Gastrocnemius medialis (tissue), 4 donors: ENCODE data around the gene VCPKMT. TPM values are rescaled to one million over a fixed set of nuclear protein-coding genes. Genes with fewer than 3 reads are reported as not detected.

ENCODE experiments used
- ATAC-seq, 2 donors: fragments of 150-250 bp; one replicate each; pipeline ENCODE4 v1.9.1; 2016
- DNase-seq, 2 donors: peaks; one replicate each; pipeline ENCODE4 v3.0.0-alpha.2; 2019
- H3K27ac ChIP-seq, 4 donors: fragments of 200-600 bp; sonication (generic); 1 replicate in 1 of 4; 2 replicates in 3 of 4; pipeline ENCODE4 v1.5.1; 2016 to 2018; ENCODE audit warnings: mild to moderate bottlenecking in 2 of 4, moderate library complexity in 1 of 4
- H3K27me3 ChIP-seq, 3 donors: fragments of 200-600 bp; sonication (generic) in 2 of 3; 1 replicate in 1 of 3; 2 replicates in 2 of 3; pipeline versions ENCODE4 v1.5.1 to v1.6.0; 2016 to 2019; ENCODE audit warnings: mild to moderate bottlenecking in 1 of 3, moderate library complexity in 1 of 3
- H3K36me3 ChIP-seq, 2 donors: fragments of 200-600 bp; sonication (generic) in 1 of 2; one replicate each; pipeline ENCODE4 v1.5.1; 2017 to 2018
- H3K4me1 ChIP-seq, 2 donors: fragments of 200-600 bp; sonication (generic) in 1 of 2; one replicate each; pipeline ENCODE4 v1.5.1; 2016 to 2017; ENCODE audit warnings: mild to moderate bottlenecking in 2 of 2
- H3K4me3 ChIP-seq, 4 donors: fragments of 200-600 bp; sonication (generic) in 3 of 4; 1 replicate in 1 of 4; 2 replicates in 3 of 4; pipeline ENCODE4 v1.5.1; 2016 to 2019; ENCODE audit warnings: mild to moderate bottlenecking in 2 of 4
- H3K9me3 ChIP-seq, 3 donors: fragments of 200-600 bp; sonication (generic) in 2 of 3; 1 replicate in 1 of 3; 2 replicates in 2 of 3; pipeline ENCODE4 v1.5.1; 2016 to 2019
- POLR2A ChIP-seq, 2 donors: fragments of 450-650 bp; IDR thresholded peaks; one replicate each; pipeline ENCODE4 v1.6.1; 2017; ENCODE audit warnings: antibody characterized with exemption in 2 of 2, mild to moderate bottlenecking in 2 of 2, moderate library complexity in 2 of 2
- in situ Hi-C, 4 donors: fragments of 200-750 bp; cut with MboI; loops; one replicate each; pipeline versions ENCODE4 v1.15.0 to v1.8.0; 2017; ENCODE audit warnings: low sequenced_read_pairs in 4 of 4
- intact Hi-C: fragments of 100-400 bp; cut with DNase I; formaldehyde crosslinking; loops from one replicate; pipeline ENCODE4 v1.15.1; 2023; ENCODE audit warnings: low total_unique reads
- total RNA-seq, 4 donors: library from RNA; depleted of rRNA; stranded (reverse); fragments of >200 nt; gene quantifications; one replicate each; pipeline versions ENCODE4 v1.1.0 to v1.2.3, GENCODE V29; 2016
- TF ChIP-seq, protein P1 (sequence below), 5 experiments: fragments of 450-650 bp in 3 of 5; fragments of 200-600 bp in 2 of 5; sonication (generic) in 2 of 5; IDR thresholded peaks in 4 of 5; conservative IDR thresholded peaks in 1 of 5; 1 replicate in 4 of 5; 2 replicates in 1 of 5; pipeline ENCODE4 v1.5.1; 2016 to 2019; ENCODE audit warnings: antibody characterized with exemption in 5 of 5, mild to moderate bottlenecking in 3 of 5, moderate library complexity in 3 of 5

VCPKMT gene
- total RNA-seq, 4 donors from 2014 or later: 2.2 to 7.3 (median 4.9) TPM

DNA sequence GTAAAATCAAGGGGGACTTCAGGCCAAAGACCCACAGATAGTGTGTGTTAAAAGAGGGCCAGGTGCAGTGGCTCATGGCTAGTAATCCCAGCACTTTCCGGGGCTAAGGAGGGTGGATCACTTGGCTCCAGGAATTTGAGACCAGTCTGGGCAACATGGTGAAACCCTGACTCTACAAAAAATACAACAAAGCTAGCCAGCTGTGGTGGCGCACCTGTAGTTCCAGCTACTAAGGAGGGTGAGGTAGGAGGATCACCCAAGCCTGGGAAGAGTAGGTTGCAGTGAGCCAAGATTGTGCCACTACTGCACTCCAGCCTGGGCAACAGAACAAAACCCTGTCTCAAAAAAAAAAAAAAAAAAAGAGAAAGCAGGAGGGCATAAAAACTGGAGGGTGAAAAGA is 8.5 kb downstream of the VCPKMT start:
- no peak for ATAC-seq
- peak overlapping the region in 1 of 4 donors; percentile 5 for H3K27ac ChIP-seq
- no peaks in the 10 kb centered on the region for H3K27me3 ChIP-seq
- peaks cover 0 to 6% of the 10 kb centered on the region in 2 donors for H3K4me1 ChIP-seq
- peaks cover 0 to 29% of the 10 kb centered on the region in 2 donors for H3K36me3 ChIP-seq
- no peaks in the 10 kb centered on the region for H3K9me3 ChIP-seq
- DNase-seq: no peak
- intact Hi-C loops: loop anchor here (5.0 to 10.0 kb wide), 2 partner anchors 106 to 473 kb away; partner anchors contain the start of gene DNAAF2
- no peak for TF ChIP-seq POLR2A (IDR thresholded peaks at IDR 0.05)
- TF ChIP-seq, protein P1, sequence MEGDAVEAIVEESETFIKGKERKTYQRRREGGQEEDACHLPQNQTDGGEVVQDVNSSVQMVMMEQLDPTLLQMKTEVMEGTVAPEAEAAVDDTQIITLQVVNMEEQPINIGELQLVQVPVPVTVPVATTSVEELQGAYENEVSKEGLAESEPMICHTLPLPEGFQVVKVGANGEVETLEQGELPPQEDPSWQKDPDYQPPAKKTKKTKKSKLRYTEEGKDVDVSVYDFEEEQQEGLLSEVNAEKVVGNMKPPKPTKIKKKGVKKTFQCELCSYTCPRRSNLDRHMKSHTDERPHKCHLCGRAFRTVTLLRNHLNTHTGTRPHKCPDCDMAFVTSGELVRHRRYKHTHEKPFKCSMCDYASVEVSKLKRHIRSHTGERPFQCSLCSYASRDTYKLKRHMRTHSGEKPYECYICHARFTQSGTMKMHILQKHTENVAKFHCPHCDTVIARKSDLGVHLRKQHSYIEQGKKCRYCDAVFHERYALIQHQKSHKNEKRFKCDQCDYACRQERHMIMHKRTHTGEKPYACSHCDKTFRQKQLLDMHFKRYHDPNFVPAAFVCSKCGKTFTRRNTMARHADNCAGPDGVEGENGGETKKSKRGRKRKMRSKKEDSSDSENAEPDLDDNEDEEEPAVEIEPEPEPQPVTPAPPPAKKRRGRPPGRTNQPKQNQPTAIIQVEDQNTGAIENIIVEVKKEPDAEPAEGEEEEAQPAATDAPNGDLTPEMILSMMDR (IDR thresholded peaks at IDR 0.05 in 4 of 5, conservative IDR thresholded peaks at IDR 0.05 in 1 of 5): no peak
- no peak overlapping the region for H3K4me3 ChIP-seq
- in situ Hi-C loops: loop anchor here in 2 of 4 donors (25.0 kb wide), 1 partner anchor 471 kb away; the partner anchor contains the start of gene DNAAF2 (in 2 of the 2)

DNA sequence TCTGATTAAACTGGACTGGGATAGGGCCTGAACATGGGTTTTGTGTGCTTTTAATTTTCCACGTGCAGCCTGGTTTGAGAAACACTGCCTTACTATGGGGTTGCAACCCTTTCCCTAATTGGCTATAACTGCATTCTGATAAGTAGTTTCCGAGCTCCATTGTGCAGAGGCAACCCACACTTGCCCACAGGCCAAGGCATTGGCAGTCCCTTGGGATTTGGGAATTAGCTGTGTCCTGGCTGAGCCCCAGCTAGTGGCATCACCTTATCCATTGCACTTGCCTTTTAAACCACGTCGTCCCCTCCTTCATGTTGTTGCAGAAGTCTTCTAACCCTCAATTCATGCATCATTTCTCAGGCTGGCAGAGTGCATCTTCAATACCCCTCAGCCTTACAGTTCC is 10.2 kb downstream of the VCPKMT start:
- no peak overlapping the region for H3K4me3 ChIP-seq
- H3K36me3 ChIP-seq: peaks cover 0 to 15% of the 10 kb centered on the region in 2 donors
- intact Hi-C loops: loop anchor here (5.0 to 10.0 kb wide), 2 partner anchors 104 to 471 kb away; partner anchors contain the start of gene DNAAF2
- no peaks in the 10 kb centered on the region for H3K27me3 ChIP-seq
- H3K4me1 ChIP-seq: peaks cover 0 to 6% of the 10 kb centered on the region in 2 donors
- no peak overlapping the region for H3K27ac ChIP-seq
- DNase-seq: no peak
- in situ Hi-C loops: loop anchor here in 2 of 4 donors (25.0 kb wide), 1 partner anchor 469 kb away; the partner anchor contains the start of gene DNAAF2 (in 2 of the 2)
- ATAC-seq: no peak
- TF ChIP-seq POLR2A (IDR thresholded peaks at IDR 0.05): no peak
- TF ChIP-seq, protein P1 (IDR thresholded peaks at IDR 0.05 in 4 of 5, conservative IDR thresholded peaks at IDR 0.05 in 1 of 5): no peak
- no peaks in the 10 kb centered on the region for H3K9me3 ChIP-seq

DNA sequence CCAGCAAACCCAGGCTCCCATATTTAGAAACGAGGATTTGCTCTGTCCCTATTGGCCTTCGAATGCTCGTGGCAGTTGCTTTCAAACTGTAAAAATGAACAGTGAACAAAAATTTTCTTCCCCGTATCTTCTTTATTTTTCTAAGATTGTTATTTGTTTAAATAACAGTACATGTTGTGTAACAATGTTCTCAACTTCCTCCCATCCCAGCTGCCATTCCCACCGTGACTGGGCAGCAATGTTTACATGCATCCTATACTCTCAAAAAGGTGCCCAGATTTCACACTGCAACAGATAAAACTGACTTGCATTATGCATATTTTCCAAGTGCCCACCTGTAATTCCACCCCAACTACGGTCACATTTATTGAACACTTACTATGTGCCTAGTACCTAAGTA is 12.8 kb downstream of the VCPKMT start:
- Histone ChIP-seq H3K4me3 (no peak overlapping the region), H3K9me3 (no peaks in the 10 kb centered on the region), H3K36me3 (no peaks in the 10 kb centered on the region), H3K27ac (no peak overlapping the region), H3K4me1 (peaks cover 0 to 6% of the 10 kb centered on the region in 2 donors), H3K27me3 (no peaks in the 10 kb centered on the region)
- in situ Hi-C loops: loop anchor here in 2 of 4 donors (5.0 to 25.0 kb wide), 2 partner anchors 236 to 466 kb away; partner anchors contain the start of gene DNAAF2 (in 2 of the 2)
- intact Hi-C loops: loop anchor here (10.0 kb wide), 1 partner anchor 469 kb away; the partner anchor contains the start of gene DNAAF2
- ATAC-seq: no peak
- DNase-seq: no peak
- TF ChIP-seq, protein P1 (IDR thresholded peaks at IDR 0.05 in 4 of 5, conservative IDR thresholded peaks at IDR 0.05 in 1 of 5): no peak
- no peak for TF ChIP-seq POLR2A (IDR thresholded peaks at IDR 0.05)

DNA sequence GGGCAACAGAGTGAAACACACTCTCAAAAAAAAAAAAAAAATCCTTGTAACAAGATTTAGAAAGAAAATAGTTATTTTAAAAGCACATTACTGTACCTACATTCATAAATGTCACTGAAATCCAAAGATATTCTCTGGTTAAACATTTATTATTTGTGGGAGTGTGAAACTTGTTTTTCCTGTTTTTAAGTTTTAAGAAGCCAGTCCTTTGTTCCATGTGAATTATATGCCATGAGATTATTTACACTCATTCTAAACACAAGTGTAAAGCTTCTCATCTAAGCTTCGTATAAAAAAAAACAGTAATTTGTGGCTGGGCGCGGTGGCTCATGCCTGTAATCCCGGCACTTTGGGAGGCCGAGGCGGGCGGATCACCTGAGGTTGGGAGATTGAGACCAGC is 15.0 kb downstream of the VCPKMT start:
- ATAC-seq (no peak), DNase-seq (no peak)
- no peak overlapping the region for H3K27ac ChIP-seq
- intact Hi-C loops: loop anchor here (10.0 kb wide), 1 partner anchor 467 kb away; the partner anchor contains the start of gene DNAAF2
- no peaks in the 10 kb centered on the region for H3K27me3 ChIP-seq
- H3K4me1 ChIP-seq: peaks cover 0 to 6% of the 10 kb centered on the region in 2 donors
- H3K4me3 ChIP-seq: no peak overlapping the region
- in situ Hi-C loops: loop anchor here in 2 of 4 donors (5.0 to 25.0 kb wide), 2 partner anchors 234 to 464 kb away; partner anchors contain the start of gene DNAAF2 (in 2 of the 2)
- TF ChIP-seq, protein P1 (IDR thresholded peaks at IDR 0.05 in 4 of 5, conservative IDR thresholded peaks at IDR 0.05 in 1 of 5): no peak
- TF ChIP-seq POLR2A (IDR thresholded peaks at IDR 0.05): no peak
- no peaks in the 10 kb centered on the region for H3K9me3 ChIP-seq
- no peaks in the 10 kb centered on the region for H3K36me3 ChIP-seq
